22Rv1 (cell line): ENCODE results near the gene TSPAN4.

ENCODE experiments used
- CTCF ChIP-seq: fragments of 450-650 bp; IDR thresholded peaks from 2 replicates; pipeline ENCODE4 v1.5.1; 2017; ENCODE audit warnings: mild to moderate bottlenecking
- ZFX ChIP-seq: fragments of 450-650 bp; IDR thresholded peaks from 2 replicates; pipeline ENCODE4 v1.6.1; 2017; ENCODE audit warnings: antibody characterized with exemption, borderline replicate concordance

GRCh38 chr11:819129-819931 lies 23.3 kb upstream of the TSPAN4 start:
- no peak for TF ChIP-seq CTCF
- no peak for TF ChIP-seq ZFX
